Tracheal epithelial cell (primary cell): Measurements from ENCODE around the gene DEAF1. TPM values are rescaled to one million over a fixed set of nuclear protein-coding genes. Genes with fewer than 3 reads are reported as not detected.

Experiments
- total RNA-seq: library from RNA; depleted of rRNA; stranded (reverse); fragments of >200 nt; gene quantifications from 2 replicates; pipeline ENCODE4 v1.2.1, GENCODE V29; 2014

DEAF1 gene, protein sequence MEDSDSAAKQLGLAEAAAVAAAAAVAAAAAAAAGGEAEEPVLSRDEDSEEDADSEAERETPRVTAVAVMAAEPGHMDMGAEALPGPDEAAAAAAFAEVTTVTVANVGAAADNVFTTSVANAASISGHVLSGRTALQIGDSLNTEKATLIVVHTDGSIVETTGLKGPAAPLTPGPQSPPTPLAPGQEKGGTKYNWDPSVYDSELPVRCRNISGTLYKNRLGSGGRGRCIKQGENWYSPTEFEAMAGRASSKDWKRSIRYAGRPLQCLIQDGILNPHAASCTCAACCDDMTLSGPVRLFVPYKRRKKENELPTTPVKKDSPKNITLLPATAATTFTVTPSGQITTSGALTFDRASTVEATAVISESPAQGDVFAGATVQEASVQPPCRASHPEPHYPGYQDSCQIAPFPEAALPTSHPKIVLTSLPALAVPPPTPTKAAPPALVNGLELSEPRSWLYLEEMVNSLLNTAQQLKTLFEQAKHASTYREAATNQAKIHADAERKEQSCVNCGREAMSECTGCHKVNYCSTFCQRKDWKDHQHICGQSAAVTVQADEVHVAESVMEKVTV
- 31.1 and 41.1 TPM in 2 replicates for total RNA-seq

GRCh38 chr11:694563-695287 is at the start of gene DEAF1:
Gene DEAF1, minus strand, starts transcription at chr11:695222. Its CDS starts 175 bp downstream, at chr11:695047.

GRCh38 chr11:705646-706438 is 10.8 kb upstream of the DEAF1 start, which contains the start of gene EPS8L2:
Gene EPS8L2, plus strand, starts transcription at chr11:706231. Its CDS starts 3,177 bp downstream, at chr11:709408.

DNA sequence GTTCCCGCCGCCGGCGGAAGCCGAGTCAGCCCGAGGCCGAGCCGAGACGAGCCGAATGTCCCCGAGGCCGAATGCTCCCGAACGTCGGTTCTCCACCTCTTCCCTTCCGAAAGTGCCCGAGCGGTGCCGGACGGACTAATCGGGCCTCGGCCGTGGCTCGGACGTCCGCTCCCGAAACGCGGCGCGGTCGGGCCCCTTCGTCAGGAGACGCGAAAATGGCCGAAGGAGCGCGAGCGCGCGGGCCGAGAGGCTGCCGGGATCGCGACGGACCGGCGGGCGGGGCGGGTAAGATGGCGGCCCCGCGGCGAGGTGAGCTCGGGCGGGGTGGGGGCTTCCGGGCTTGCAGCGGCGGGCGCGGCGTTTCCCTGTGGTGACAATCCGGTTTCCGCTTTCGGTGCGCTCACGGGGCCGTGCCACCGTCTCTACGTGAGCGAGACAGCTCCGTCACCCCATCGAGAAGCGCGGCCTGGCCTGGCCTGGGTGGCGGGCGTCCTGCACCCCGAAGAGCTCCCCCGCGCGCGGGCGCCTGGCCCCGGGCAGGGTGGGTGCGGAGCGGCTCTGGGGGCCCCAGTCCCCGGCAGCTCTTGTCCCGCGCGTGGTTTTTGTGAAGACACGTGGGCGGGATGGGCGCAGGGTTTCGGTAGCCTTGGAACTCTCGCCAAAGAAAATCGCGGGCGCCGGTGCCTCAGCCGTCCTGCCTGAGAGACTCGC is 671 bp upstream of the DEAF1 start, which contains the start of gene TMEM80:
Gene TMEM80, plus strand, starts transcription at position 279 of the 711 bp plus-strand sequence. Its CDS starts 12 bp downstream, at position 291.

DNA sequence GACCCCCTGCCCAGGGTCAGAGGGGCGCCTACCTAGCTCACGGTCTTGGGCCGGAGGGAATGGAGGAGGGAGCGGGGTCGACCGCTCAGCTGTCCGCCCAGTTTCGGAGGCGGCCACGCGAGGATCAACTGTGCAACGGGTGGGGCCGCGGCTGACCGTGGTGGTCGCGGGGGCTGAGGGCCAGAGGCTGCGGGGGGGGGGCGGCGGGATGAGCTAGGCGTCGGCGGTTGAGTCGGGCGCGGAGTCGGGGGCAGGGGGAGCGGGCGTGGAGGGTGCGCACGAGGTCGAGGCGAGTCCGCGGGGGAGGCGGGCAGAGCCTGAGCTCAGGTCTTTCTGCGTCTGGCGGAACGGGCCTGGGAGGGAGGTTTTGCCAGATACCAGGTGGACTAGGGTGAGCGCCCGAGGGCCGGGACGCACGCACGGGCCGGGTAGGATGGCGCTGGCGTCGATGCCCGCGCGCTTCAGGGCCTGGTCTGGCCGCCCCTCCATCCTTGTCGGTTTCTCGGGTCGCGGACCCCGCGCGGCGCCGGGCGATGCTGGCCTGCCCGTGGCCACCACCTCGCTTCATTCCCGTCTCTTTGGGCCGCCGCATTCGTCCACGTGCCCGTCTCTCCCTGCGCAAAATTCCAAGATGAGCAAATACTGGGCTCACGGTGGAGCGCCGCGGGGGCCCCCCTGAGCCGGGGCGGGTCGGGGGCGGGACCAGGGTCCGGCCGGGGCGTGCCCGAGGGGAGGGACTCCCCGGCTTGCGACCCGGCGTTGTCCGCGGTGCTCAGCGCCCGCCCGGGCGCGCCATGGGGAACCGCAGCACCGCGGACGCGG is 58.3 kb downstream of the DEAF1 start, which contains the start of gene DRD4:
Gene DRD4, plus strand, starts transcription at position 759 of the 822 bp plus-strand sequence. Its CDS starts 36 bp downstream, at position 795.

GRCh38 chr11:626475-627307 is 68.3 kb downstream of the DEAF1 start, which contains the start of gene SCT:
Gene SCT, minus strand, starts transcription at chr11:627181. Its CDS starts 38 bp downstream, at chr11:627143.

DNA sequence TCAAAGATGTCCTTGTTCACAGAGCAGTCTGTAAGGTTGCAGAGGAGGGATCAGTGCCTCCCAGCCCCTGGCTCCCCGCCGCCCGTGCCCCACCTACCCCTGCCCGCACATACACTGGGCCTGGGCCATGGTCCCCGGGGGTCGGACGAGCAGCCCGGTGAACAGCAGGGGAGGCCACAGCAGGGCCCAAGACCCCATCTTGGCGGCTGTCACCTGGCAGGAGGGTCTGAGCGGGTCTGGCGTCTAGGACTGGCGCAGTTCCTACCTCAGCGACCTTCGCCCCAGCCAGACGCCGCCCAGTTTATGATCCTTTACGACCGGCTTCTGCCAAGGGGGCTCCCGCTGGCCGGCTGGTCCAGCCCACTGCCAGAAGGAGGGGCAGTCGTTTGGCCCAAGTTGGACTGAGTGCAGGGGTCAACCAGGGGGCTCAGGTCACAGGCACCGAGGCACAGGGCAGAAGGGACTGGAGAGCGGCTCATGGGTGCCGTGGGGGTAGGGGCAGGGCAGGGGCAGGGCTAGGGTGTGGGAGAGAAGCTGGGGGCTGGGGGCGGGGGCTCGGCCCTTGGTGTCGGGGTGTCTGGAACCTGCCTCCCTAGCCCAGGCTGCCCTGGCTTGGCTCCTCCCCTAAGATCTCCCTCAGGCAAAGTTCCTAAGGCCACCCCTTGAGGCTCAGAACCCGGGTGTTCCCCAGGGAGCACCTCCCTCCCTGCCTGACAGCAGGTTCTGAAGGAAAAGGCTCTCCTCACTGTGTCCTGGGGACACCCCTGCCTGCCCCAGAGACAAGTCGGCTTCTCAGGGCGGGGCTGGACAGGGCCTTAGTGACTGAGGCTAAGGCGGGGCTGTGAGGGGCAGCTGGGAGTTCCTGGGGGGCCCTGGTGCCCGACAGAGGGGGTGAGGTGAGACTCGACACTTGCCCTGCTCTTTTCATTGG is 70.1 kb downstream of the DEAF1 start, which contains the start of gene CDHR5:
Gene CDHR5, minus strand, starts transcription at position 251 of the 931 bp plus-strand sequence. Its CDS starts 53 bp downstream, at position 198.

DNA sequence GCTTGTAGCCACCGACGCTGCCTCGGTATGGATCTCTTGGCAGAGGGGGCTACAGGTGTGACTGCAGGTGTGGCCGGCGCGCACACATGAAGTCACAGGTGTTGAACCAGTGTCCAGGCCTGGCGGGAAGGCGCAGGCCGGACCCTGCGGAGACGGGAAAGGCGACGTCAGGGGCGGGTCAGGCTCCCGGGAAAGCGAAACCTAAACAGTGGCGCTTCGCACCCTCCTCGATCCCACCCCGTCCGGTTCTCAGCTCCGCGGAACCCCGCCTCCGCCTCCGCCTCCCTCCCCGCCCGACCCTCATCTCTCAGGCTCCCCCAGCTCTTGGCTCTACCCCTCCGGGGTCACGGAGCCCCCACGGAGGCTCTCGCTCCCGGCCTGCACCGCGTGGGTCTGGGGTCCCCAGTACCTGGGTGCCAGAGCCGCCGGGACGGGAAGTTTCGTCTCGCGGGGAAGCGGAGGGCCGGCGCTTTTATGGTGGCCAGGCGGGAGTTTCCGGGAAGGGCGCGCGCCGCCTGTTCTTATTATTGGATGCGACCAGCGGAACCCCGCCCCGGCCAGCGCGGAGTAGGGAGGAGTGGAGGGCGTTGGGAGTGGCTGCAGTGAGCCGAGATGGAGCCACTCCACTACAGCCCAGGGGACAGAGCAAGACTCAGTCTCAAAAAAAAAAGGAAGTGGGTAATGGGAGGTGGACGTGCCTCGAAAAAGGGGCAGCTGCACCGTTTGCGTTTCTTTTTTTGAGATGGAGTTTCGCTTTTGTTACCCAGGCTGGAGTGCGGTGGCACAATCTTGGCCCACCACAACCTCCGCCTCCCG is 79.3 kb downstream of the DEAF1 start, which contains the start of gene IRF7:
Gene IRF7, minus strand, starts transcription at position 447 of the 816 bp plus-strand sequence. CDS start 586 bp downstream, outside the sequence.

Other genes with a start within 250 kb of the DEAF1 start
- gene PTDSS2, start 244.9 kb downstream of the DEAF1 start, total RNA-seq = 35.7 and 42.2 TPM in 2 replicates
- gene RNH1, start 188.0 kb downstream of the DEAF1 start, total RNA-seq = 433 and 438 TPM in 2 replicates
- 85.5 and 92.5 TPM in 2 replicates for gene HRAS, start 159.6 kb downstream of the DEAF1 start, total RNA-seq
- gene LRRC56, start 157.7 kb downstream of the DEAF1 start, total RNA-seq = 0.21 and 0.48 TPM in 2 replicates
- 1.7 and 3.2 TPM in 2 replicates for gene LMNTD2, start 134.5 kb downstream of the DEAF1 start, total RNA-seq
- gene RASSF7, start 134.3 kb downstream of the DEAF1 start, total RNA-seq = 49.7 and 60.0 TPM in 2 replicates
- 20.7 and 28.9 TPM in 2 replicates for gene PHRF1, start 118.8 kb downstream of the DEAF1 start, total RNA-seq
- gene IRF7, start 79.3 kb downstream of the DEAF1 start, total RNA-seq = 10.8 and 21.7 TPM in 2 replicates
- gene CDHR5, start 70.3 kb downstream of the DEAF1 start, total RNA-seq = not detected in 2 replicates
- gene SCT, start 68.0 kb downstream of the DEAF1 start, total RNA-seq = not detected in 2 replicates
- not detected in 2 replicates for gene DRD4, start 58.0 kb downstream of the DEAF1 start, total RNA-seq
- gene TMEM80, start 594 bp upstream of the DEAF1 start, total RNA-seq = 4.8 and 15.6 TPM in 2 replicates
- 165 and 183 TPM in 2 replicates for gene EPS8L2, start 11.0 kb upstream of the DEAF1 start, total RNA-seq
- 259 and 288 TPM in 2 replicates for gene TALDO1, start 52.2 kb upstream of the DEAF1 start, total RNA-seq
- 19.5 and 23.2 TPM in 2 replicates for gene GATD1, start 82.3 kb upstream of the DEAF1 start, total RNA-seq
- gene CEND1, start 94.9 kb upstream of the DEAF1 start, total RNA-seq = not detected in 2 replicates
- 9.2 and 11.3 TPM in 2 replicates for gene SLC25A22, start 103.1 kb upstream of the DEAF1 start, total RNA-seq
- gene PIDD1, start 110.0 kb upstream of the DEAF1 start, total RNA-seq = 4.8 and 7.2 TPM in 2 replicates
- gene RPLP2, start 114.7 kb upstream of the DEAF1 start, total RNA-seq = 347 and 511 TPM in 2 replicates
- 11.1 and 11.9 TPM in 2 replicates for gene PNPLA2, start 123.7 kb upstream of the DEAF1 start, total RNA-seq
- gene CRACR2B, start 132.7 kb upstream of the DEAF1 start, total RNA-seq = 0.43 and 2.4 TPM in 2 replicates
- 274 and 430 TPM in 2 replicates for gene CD151, start 137.7 kb upstream of the DEAF1 start, total RNA-seq
- 15.1 and 37.4 TPM in 2 replicates for gene POLR2L, start 147.3 kb upstream of the DEAF1 start, total RNA-seq
- gene TSPAN4, start 147.6 kb upstream of the DEAF1 start, total RNA-seq = 45.0 and 53.3 TPM in 2 replicates
- gene CHID1, start 215.6 kb upstream of the DEAF1 start, total RNA-seq = 56.9 and 59.9 TPM in 2 replicates
- gene AP2A2, start 230.6 kb upstream of the DEAF1 start, total RNA-seq = 16.4 and 17.1 TPM in 2 replicates